Measurements from ENCODE around the gene EEF1B2. TPM values are rescaled to one million over a fixed set of nuclear protein-coding genes. Genes with fewer than 3 reads are reported as not detected.

Gene EEF1B2
- total RNA-seq, 1 donor from 2014 or later, result 408 TPM

GRCh38 chr2:206192157-206192556 lies 32.5 kb downstream of the EEF1B2 start:
- Histone ChIP-seq H3K36me3 (no peaks in the 10 kb centered on the region), H3K27ac (no peak overlapping the region), H3K4me1 (no peaks in the 10 kb centered on the region), H3K9me3 (no peaks in the 10 kb centered on the region), H3K27me3 (ENCODE audit: low read depth) (peaks cover 4% of the 10 kb centered on the region), H3K4me3 (no peak overlapping the region)
- intact Hi-C loops (cut with DNase I), result no loop called here
- ATAC-seq (no peak), DNase-seq (no peak)
- TF ChIP-seq CTCF (IDR thresholded peaks at IDR 0.05), result no peak

GRCh38 chr2:206193671-206194357 lies 34.1 kb downstream of the EEF1B2 start:
- no peaks in the 10 kb centered on the region for H3K4me1 ChIP-seq
- no peak overlapping the region for H3K27ac ChIP-seq
- peaks cover 4% of the 10 kb centered on the region for H3K27me3 ChIP-seq (ENCODE audit: low read depth)
- intact Hi-C loops (cut with DNase I), result no loop called here
- H3K36me3 ChIP-seq, result no peaks in the 10 kb centered on the region
- DNase-seq (no peak), ATAC-seq (no peak)
- H3K4me3 ChIP-seq, result no peak overlapping the region
- no peak for TF ChIP-seq CTCF (IDR thresholded peaks at IDR 0.05)
- no peaks in the 10 kb centered on the region for H3K9me3 ChIP-seq

- Histone ChIP-seq H3K27me3 (ENCODE audit: low read depth) (peaks cover 7% of the 10 kb centered on the region), H3K36me3 (no peaks in the 10 kb centered on the region), H3K27ac (no peak overlapping the region), H3K9me3 (no peaks in the 10 kb centered on the region), H3K4me1 (no peaks in the 10 kb centered on the region), H3K4me3 (no peak overlapping the region)
- no peak for TF ChIP-seq CTCF (IDR thresholded peaks at IDR 0.05)
- no peak for ATAC-seq
- intact Hi-C loops (cut with DNase I), result no loop called here
- DNase-seq, result no peak
Observed at GRCh38 chr2:206198677-206199076, 39.0 kb downstream of the EEF1B2 start.

- intact Hi-C loops (cut with DNase I), result no loop called here
- DNase-seq (no peak), ATAC-seq (no peak)
- H3K36me3 ChIP-seq, result no peaks in the 10 kb centered on the region
- peaks cover 7% of the 10 kb centered on the region for H3K27me3 ChIP-seq (ENCODE audit: low read depth)
- no peaks in the 10 kb centered on the region for H3K9me3 ChIP-seq
- no peak overlapping the region for H3K4me3 ChIP-seq
- H3K4me1 ChIP-seq, result no peaks in the 10 kb centered on the region
- no peak overlapping the region for H3K27ac ChIP-seq
- no peak for TF ChIP-seq CTCF (IDR thresholded peaks at IDR 0.05)
Observed at GRCh38 chr2:206201075-206201848, 41.6 kb downstream of the EEF1B2 start.

- no peak for DNase-seq
- no peaks in the 10 kb centered on the region for H3K4me1 ChIP-seq
- intact Hi-C loops (cut with DNase I), result no loop called here
- no peaks in the 10 kb centered on the region for H3K9me3 ChIP-seq
- no peaks in the 10 kb centered on the region for H3K36me3 ChIP-seq
- peaks cover 7% of the 10 kb centered on the region for H3K27me3 ChIP-seq (ENCODE audit: low read depth)
- H3K4me3 ChIP-seq, result no peak overlapping the region
- ATAC-seq, result no peak
- H3K27ac ChIP-seq, result no peak overlapping the region
- no peak for TF ChIP-seq CTCF (IDR thresholded peaks at IDR 0.05)
Observed at GRCh38 chr2:206202446-206202845, 42.8 kb downstream of the EEF1B2 start.
